ENCODE data around the gene ATP4B. TPM values are rescaled to one million over a fixed set of nuclear protein-coding genes. Genes with fewer than 3 reads are reported as not detected.

The ATP4B gene
- total RNA-seq, 1 experiment from 2014 or later, result not detected

DNA sequence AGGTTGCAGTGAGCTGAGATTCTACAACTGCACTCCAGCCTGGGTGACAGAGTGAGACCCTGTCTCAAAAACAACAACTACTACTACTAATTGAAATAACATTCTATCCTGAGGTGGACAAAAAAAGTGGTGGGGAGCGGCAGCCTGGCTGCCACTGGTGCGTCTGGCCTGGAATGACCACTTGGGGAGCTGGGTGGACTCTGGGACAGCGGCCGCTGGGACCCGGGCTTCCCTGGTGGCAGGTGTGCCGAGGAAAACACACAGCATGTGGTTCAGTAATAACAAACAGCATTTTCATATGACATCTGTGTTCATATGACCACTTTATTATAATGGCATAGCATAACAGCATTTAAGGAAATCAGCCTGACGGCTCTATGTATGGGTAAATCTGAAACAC is 39.5 kb downstream of the ATP4B start:
- H3K9me3 ChIP-seq (ENCODE audit: low read length), result no peaks in the 10 kb centered on the region
- peaks cover 67% of the 10 kb centered on the region for H3K79me2 ChIP-seq (ENCODE audit: low read length)

DNA sequence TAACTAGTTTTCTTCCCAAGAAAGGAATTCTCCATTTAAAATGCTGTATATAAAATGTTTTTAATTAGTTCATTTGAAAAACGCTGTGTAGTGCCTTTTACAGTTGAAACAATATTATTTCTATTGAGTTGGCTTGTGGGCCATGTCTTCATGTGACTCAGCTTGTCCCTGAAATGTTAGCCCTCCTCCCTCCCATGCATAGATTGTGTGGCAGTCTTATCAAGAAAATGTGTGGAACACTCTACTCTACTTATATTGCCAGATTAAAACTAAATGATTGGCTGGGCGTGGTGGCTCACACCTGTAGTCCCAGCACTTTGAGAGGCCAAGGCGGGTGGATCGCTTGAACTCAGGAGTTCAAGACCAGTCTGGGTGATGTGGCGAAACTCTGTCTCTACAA is 40.0 kb downstream of the ATP4B start:
- no peak overlapping the region for H3K4me2 ChIP-seq (ENCODE audit: low read length)
- ChIA-PET CTCF (no interaction called here), POLR2A (ENCODE audit: unreplicated experiment) (no interaction called here)
- H2AFZ ChIP-seq (ENCODE audit: low read length), result no peak overlapping the region
- H3K9me3 ChIP-seq (ENCODE audit: low read length), result no peaks in the 10 kb centered on the region
- no peaks in the 10 kb centered on the region for H3K9me2 ChIP-seq (replicated peaks; ENCODE audit: low read length)
- H3K9ac ChIP-seq (ENCODE audit: low read length), result no peak overlapping the region
- H3K27me3 ChIP-seq (ENCODE audit: low read length), result no peaks in the 10 kb centered on the region
- H3K36me3 ChIP-seq (ENCODE audit: low read depth, low read length), result peaks cover 7% of the 10 kb centered on the region; the same call in 1 of the 2 replicates
- intact Hi-C loops (cut with micrococcal nuclease), result no loop called here
- no peaks in the 10 kb centered on the region for H4K20me1 ChIP-seq (ENCODE audit: low read length)
- H3K4me3 ChIP-seq (ENCODE audit: low read length), result no peak overlapping the region
- H3K27ac ChIP-seq (ENCODE audit: low read length), result no peak overlapping the region
- H3K79me2 ChIP-seq (ENCODE audit: low read length), result peaks cover 70% of the 10 kb centered on the region
- ATAC-seq (no peak), DNase-seq (no peak)
- H3K4me1 ChIP-seq (ENCODE audit: insufficient read depth, low read length), result no peaks in the 10 kb centered on the region
- TF ChIP-seq, protein P1, sequence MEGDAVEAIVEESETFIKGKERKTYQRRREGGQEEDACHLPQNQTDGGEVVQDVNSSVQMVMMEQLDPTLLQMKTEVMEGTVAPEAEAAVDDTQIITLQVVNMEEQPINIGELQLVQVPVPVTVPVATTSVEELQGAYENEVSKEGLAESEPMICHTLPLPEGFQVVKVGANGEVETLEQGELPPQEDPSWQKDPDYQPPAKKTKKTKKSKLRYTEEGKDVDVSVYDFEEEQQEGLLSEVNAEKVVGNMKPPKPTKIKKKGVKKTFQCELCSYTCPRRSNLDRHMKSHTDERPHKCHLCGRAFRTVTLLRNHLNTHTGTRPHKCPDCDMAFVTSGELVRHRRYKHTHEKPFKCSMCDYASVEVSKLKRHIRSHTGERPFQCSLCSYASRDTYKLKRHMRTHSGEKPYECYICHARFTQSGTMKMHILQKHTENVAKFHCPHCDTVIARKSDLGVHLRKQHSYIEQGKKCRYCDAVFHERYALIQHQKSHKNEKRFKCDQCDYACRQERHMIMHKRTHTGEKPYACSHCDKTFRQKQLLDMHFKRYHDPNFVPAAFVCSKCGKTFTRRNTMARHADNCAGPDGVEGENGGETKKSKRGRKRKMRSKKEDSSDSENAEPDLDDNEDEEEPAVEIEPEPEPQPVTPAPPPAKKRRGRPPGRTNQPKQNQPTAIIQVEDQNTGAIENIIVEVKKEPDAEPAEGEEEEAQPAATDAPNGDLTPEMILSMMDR (conservative IDR thresholded peaks at IDR 0.05; ENCODE audit: low read depth, low read length), result no peak
- TF ChIP-seq EZH2 (IDR thresholded peaks at IDR 0.05; ENCODE audit: low read length, unreplicated experiment), result no peak
- no peak for TF ChIP-seq EZH2phosphoT487 (IDR thresholded peaks at IDR 0.05; ENCODE audit: borderline replicate concordance, low read length)
- BruUV-seq (replicated peaks), result no TSS peak
- H3F3A ChIP-seq (ENCODE audit: low read length, unreplicated experiment), result no peaks in the 10 kb centered on the region

More for the DNA sequence above, 39.5 kb downstream of the ATP4B start:
- Histone ChIP-seq H2AFZ (ENCODE audit: low read length) (no peak overlapping the region), H3K9ac (ENCODE audit: low read length) (no peak overlapping the region), H3K27me3 (ENCODE audit: low read length) (no peaks in the 10 kb centered on the region), H3K36me3 (ENCODE audit: low read depth, low read length) (peaks cover 12% of the 10 kb centered on the region; the same call in 1 of the 2 replicates), H3K4me1 (ENCODE audit: insufficient read depth, low read length) (no peaks in the 10 kb centered on the region), H3K4me3 (ENCODE audit: low read length) (no peak overlapping the region), H3K27ac (ENCODE audit: low read length) (no peak overlapping the region), H4K20me1 (ENCODE audit: low read length) (no peaks in the 10 kb centered on the region), H3F3A (ENCODE audit: low read length, unreplicated experiment) (no peaks in the 10 kb centered on the region), H3K4me2 (ENCODE audit: low read length) (no peak overlapping the region), H3K9me2 (replicated peaks; ENCODE audit: low read length) (no peaks in the 10 kb centered on the region)
- CTCF ChIA-PET, result no interaction called here
- DNase-seq (no peak), ATAC-seq (no peak)
- TF ChIP-seq, protein P1 (conservative IDR thresholded peaks at IDR 0.05; ENCODE audit: low read depth, low read length), result no peak
- TF ChIP-seq EZH2phosphoT487 (IDR thresholded peaks at IDR 0.05; ENCODE audit: borderline replicate concordance, low read length) (no peak), EZH2 (IDR thresholded peaks at IDR 0.05; ENCODE audit: low read length, unreplicated experiment) (no peak)
- POLR2A ChIA-PET (ENCODE audit: unreplicated experiment), result no interaction called here
- BruUV-seq (replicated peaks), result no TSS peak
- intact Hi-C loops (cut with micrococcal nuclease), result no loop called here

DNA sequence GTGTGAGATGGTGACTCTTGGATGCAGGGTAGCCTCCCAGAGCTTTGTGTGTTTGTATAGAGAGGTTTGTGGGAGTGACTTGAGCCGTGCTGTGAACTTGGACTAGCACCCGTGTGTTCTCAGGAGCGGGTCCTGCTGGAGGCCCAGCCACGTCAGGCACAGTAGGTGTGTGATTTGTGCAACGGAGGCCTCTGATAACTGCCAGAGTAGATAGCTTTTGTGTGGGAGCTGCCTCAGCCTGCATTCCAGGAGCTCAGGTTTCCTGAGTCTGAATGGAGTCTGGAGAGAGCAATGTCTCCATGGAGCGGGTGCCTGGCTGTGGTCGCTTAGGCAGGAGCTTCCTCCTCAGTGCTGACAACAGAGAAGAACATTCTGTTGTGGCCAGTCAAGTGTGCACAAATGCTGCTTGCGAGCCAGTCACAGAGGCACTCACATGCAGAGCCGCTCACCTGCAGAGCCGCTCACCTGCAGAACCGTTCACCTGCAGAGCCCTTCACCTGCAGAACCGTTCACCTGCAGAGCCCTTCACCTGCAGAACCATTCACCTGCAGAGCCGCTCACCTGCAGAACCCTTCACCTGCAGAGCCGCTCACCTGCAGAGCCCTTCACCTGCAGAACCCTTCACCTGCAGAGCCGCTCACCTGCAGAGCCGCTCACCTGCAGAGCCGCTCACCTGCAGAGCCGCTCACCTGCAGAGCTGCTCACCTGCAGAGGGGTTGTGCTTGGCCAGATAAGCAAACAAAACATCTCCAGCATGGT is 40.8 kb downstream of the ATP4B start:
- no peak; the same call in 1 of the 2 replicates for ATAC-seq
- no peak for DNase-seq
- no peak overlapping the region for H3K9ac ChIP-seq (ENCODE audit: low read length)
- no peaks in the 10 kb centered on the region for H3K9me2 ChIP-seq (replicated peaks; ENCODE audit: low read length)
- no peaks in the 10 kb centered on the region; the same call in 1 of the 2 replicates for H3K36me3 ChIP-seq (ENCODE audit: low read depth, low read length)
- ChIA-PET CTCF (no interaction called here), POLR2A (ENCODE audit: unreplicated experiment) (no interaction called here)
- no peak overlapping the region for H3K4me3 ChIP-seq (ENCODE audit: low read length)
- no peak overlapping the region for H2AFZ ChIP-seq (ENCODE audit: low read length)
- peaks cover 76% of the 10 kb centered on the region for H3K79me2 ChIP-seq (ENCODE audit: low read length)
- H3K27me3 ChIP-seq (ENCODE audit: low read length), result no peaks in the 10 kb centered on the region
- no peak for TF ChIP-seq EZH2phosphoT487 (IDR thresholded peaks at IDR 0.05; ENCODE audit: borderline replicate concordance, low read length)
- TF ChIP-seq EZH2 (IDR thresholded peaks at IDR 0.05; ENCODE audit: low read length, unreplicated experiment), result no peak
- TF ChIP-seq, protein P1 (conservative IDR thresholded peaks at IDR 0.05; ENCODE audit: low read depth, low read length), result no peak
- no peaks in the 10 kb centered on the region for H4K20me1 ChIP-seq (ENCODE audit: low read length)
- no peaks in the 10 kb centered on the region for H3K9me3 ChIP-seq (ENCODE audit: low read length)
- H3K27ac ChIP-seq (ENCODE audit: low read length), result no peak overlapping the region
- H3K4me1 ChIP-seq (ENCODE audit: insufficient read depth, low read length), result no peaks in the 10 kb centered on the region
- intact Hi-C loops (cut with micrococcal nuclease), result no loop called here
- no peak overlapping the region for H3K4me2 ChIP-seq (ENCODE audit: low read length)
- BruUV-seq (replicated peaks), result no TSS peak
- H3F3A ChIP-seq (ENCODE audit: low read length, unreplicated experiment), result no peaks in the 10 kb centered on the region
